ENCODE data around the gene DEFB131B. TPM values are rescaled to one million over a fixed set of nuclear protein-coding genes. Genes with fewer than 3 reads are reported as not detected.

Gene DEFB131B
- total and polyA plus RNA-seq, 4 donors, result not detected

DNA sequence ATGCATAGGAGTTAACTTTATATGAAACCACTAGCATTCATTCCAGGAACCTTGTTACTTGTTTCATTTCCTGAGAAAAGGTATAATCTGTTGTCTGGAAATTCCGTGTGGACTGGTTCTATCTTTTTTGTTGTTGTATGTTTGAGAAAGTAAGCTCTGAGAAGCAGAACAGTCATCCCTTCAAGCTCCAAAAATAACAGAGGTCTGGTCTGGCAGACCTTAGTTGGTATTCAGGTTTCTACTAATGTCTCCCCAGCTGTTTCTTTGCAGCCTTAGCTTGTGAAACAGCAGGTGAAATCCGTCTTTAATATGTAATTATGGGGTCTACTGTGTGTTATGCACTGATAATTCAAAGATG is 53.0 kb downstream of the DEFB131B start:
- TF ChIP-seq CTCF (IDR thresholded peaks at IDR 0.05; ENCODE audit: control extremely low read depth, extremely low read depth), result no peak
- H3K4me3 ChIP-seq, result no peak overlapping the region
- H3K36me3 ChIP-seq (ENCODE audit: control insufficient read depth in 4 of 4, insufficient read depth in 4 of 4, low read length in 4 of 4), result peaks cover 0 to 6% (median 0%) of the 10 kb centered on the region in 4 donors
- H3K4me1 ChIP-seq (ENCODE audit: control insufficient read depth in 5 of 5, insufficient read depth in 5 of 5, low read length in 5 of 5), result peaks cover 0 to 21% (median 10%) of the 10 kb centered on the region in 5 donors
- no peak for DNase-seq
- H3K9ac ChIP-seq (ENCODE audit: insufficient read depth in 1 of 2, low read length in 2 of 2), result no peak overlapping the region
- H3K27me3 ChIP-seq (ENCODE audit: control insufficient read depth in 3 of 3, insufficient read depth in 3 of 3, low read length in 2 of 3), result no peaks in the 10 kb centered on the region
- H3K27ac ChIP-seq (ENCODE audit: low read depth in 1 of 2, low read length in 1 of 2), result no peak overlapping the region
- no peak for ATAC-seq (ENCODE audit: insufficient read depth, low FRiP score)
- 63 to 77% methylated on average over 2 of the region's 2 CpGs for WGBS, 2 donors
- H3K9me3 ChIP-seq (ENCODE audit: control insufficient read depth in 4 of 4, insufficient read depth in 3 of 4, low read length in 3 of 4), result no peaks in the 10 kb centered on the region

GRCh38 chr11:71933141-71933933 is 55.1 kb downstream of the DEFB131B start:
- whole genome bisulfite sequencing, 2 donors, result 88 to 92% methylated on average over 4 of the region's 4 CpGs
- H3K4me3 ChIP-seq, result no peak overlapping the region

More at GRCh38 chr11:71933141-71933933, 55.1 kb downstream of the DEFB131B start:
- no peak for DNase-seq
- Histone ChIP-seq H3K36me3 (ENCODE audit: control insufficient read depth in 4 of 4, insufficient read depth in 4 of 4, low read length in 4 of 4) (peaks cover 0 to 3% (median under 1%) of the 10 kb centered on the region in 4 donors), H3K9me3 (ENCODE audit: control insufficient read depth in 4 of 4, insufficient read depth in 3 of 4, low read length in 3 of 4) (no peaks in the 10 kb centered on the region), H3K27me3 (ENCODE audit: control insufficient read depth in 3 of 3, insufficient read depth in 3 of 3, low read length in 2 of 3) (no peaks in the 10 kb centered on the region), H3K27ac (ENCODE audit: low read depth in 1 of 2, low read length in 1 of 2) (no peak overlapping the region), H3K4me1 (ENCODE audit: control insufficient read depth in 5 of 5, insufficient read depth in 5 of 5, low read length in 5 of 5) (peaks cover 0 to 15% (median 8%) of the 10 kb centered on the region in 5 donors), H3K9ac (ENCODE audit: insufficient read depth in 1 of 2, low read length in 2 of 2) (no peak overlapping the region)
- no peak for ATAC-seq (ENCODE audit: insufficient read depth, low FRiP score)
- TF ChIP-seq CTCF (IDR thresholded peaks at IDR 0.05; ENCODE audit: control extremely low read depth, extremely low read depth), result no peak

Small RNA genes within 50 kb of the gene (small RNA-seq; reads per million reads assigned to genes)
- not detected for gene RNA5SP342 (ENCODE audit: low replicate concordance)

Other genes with a start within 250 kb of the DEFB131B start
- gene DEFB108B, start 45.3 kb upstream of the DEFB131B start, total RNA-seq, result not detected
- gene DEFB108B, start 45.3 kb upstream of the DEFB131B start, polyA plus RNA-seq, result not detected
- 10 to 100 TPM in 1 of 2 donors, 1 to 10 TPM in 1; 7.0 to 20.4 TPM for gene XNDC1N, start 50.1 kb downstream of the DEFB131B start, total RNA-seq
- 1 to 10 TPM; 2.0 to 2.1 TPM for gene XNDC1N, start 50.1 kb downstream of the DEFB131B start, polyA plus RNA-seq
- 10 to 100 TPM; 26.7 to 28.5 TPM for gene RNF121, start 50.6 kb downstream of the DEFB131B start, total RNA-seq
- gene RNF121, start 50.6 kb downstream of the DEFB131B start, polyA plus RNA-seq, result 10 to 100 TPM; 14.0 to 30.2 TPM
- 10 to 100 TPM in 1 of 2 donors, 1 to 10 TPM in 1; 8.6 to 24.8 TPM for gene IL18BP, start 120.5 kb downstream of the DEFB131B start, total RNA-seq
- 10 to 100 TPM; 15.4 to 38.6 TPM for gene IL18BP, start 120.5 kb downstream of the DEFB131B start, polyA plus RNA-seq
- 100 to 1,000 TPM; 161 to 277 TPM for gene NUMA1, start 202.1 kb downstream of the DEFB131B start, total RNA-seq
- gene NUMA1, start 202.1 kb downstream of the DEFB131B start, polyA plus RNA-seq, result 100 to 1,000 TPM in 1 of 2 donors, 10 to 100 TPM in 1; 79.9 to 166 TPM
- gene LRRC51, start 202.4 kb downstream of the DEFB131B start, total RNA-seq, result 10 to 100 TPM; 28.7 to 29.6 TPM
- gene LRRC51, start 202.4 kb downstream of the DEFB131B start, polyA plus RNA-seq, result 10 to 100 TPM; 10.4 to 10.9 TPM
- 100 to 1,000 TPM in 1 of 2 donors, 10 to 100 TPM in 1; 51.2 to 117 TPM for gene LAMTOR1, start 224.8 kb downstream of the DEFB131B start, total RNA-seq
- 100 to 1,000 TPM; 104 to 231 TPM for gene LAMTOR1, start 224.8 kb downstream of the DEFB131B start, polyA plus RNA-seq
- gene TOMT, start 227.5 kb downstream of the DEFB131B start, total RNA-seq, result not detected
- not detected for gene TOMT, start 227.5 kb downstream of the DEFB131B start, polyA plus RNA-seq
- 10 to 100 TPM; 11.3 to 45.4 TPM for gene ANAPC15, start 234.2 kb downstream of the DEFB131B start, total RNA-seq
- 10 to 100 TPM; 50.4 to 72.0 TPM for gene ANAPC15, start 234.2 kb downstream of the DEFB131B start, polyA plus RNA-seq